HepG2 (cell line): ENCODE data around the gene PPY. TPM values are rescaled to one million over a fixed set of nuclear protein-coding genes. Genes with fewer than 3 reads are reported as not detected.

Experiments
- AKAP8 ChIP-seq: sonication (generic); formaldehyde crosslinking; IDR thresholded peaks from 2 replicates; pipeline ENCODE4 v1.5.1; 2020; ENCODE audit warnings: mild to moderate bottlenecking, missing genetic modification reagents
- ATF3 ChIP-seq: sonication (generic); formaldehyde crosslinking; IDR thresholded peaks from 2 replicates; pipeline ENCODE4 v1.4.0; 2020; ENCODE audit warnings: missing genetic modification reagents
- CC2D1A ChIP-seq: sonication (generic); formaldehyde crosslinking; IDR thresholded peaks from 2 replicates; pipeline ENCODE4 v1.8.1; 2023; ENCODE audit warnings: mild to moderate bottlenecking, missing genetic modification reagents
- DDIT3 ChIP-seq: sonication (generic); formaldehyde crosslinking; IDR thresholded peaks from 2 replicates; pipeline ENCODE4 v1.4.0; 2020; ENCODE audit warnings: mild to moderate bottlenecking, missing genetic modification reagents
- FOSL1 ChIP-seq: sonication (generic); formaldehyde crosslinking; IDR thresholded peaks from 2 replicates; pipeline ENCODE4 v1.9.0; 2021; ENCODE audit warnings: missing genetic modification reagents, borderline replicate concordance
- FOXC1 ChIP-seq: sonication (generic); formaldehyde crosslinking; IDR thresholded peaks from 2 replicates; pipeline ENCODE4 v1.8.0; 2022; ENCODE audit warnings: mild to moderate bottlenecking, missing genetic modification reagents, borderline replicate concordance
- GRHL1 ChIP-seq: sonication (generic); formaldehyde crosslinking; conservative IDR thresholded peaks from 2 replicates; pipeline ENCODE4 v1.8.0; 2022; ENCODE audit warnings: missing genetic modification reagents
- KAT8 ChIP-seq: IDR thresholded peaks from 2 replicates; pipeline ENCODE4 v1.6.1; 2016; ENCODE audit warnings: missing genetic modification reagents, missing compliant biosample characterization
- NFATC3 ChIP-seq: sonication (generic); formaldehyde crosslinking; IDR thresholded peaks from 2 replicates; pipeline ENCODE4 v1.5.1; 2020; ENCODE audit warnings: mild to moderate bottlenecking, missing genetic modification reagents
- NFKB2 ChIP-seq: sonication (generic); formaldehyde crosslinking; IDR thresholded peaks from 2 replicates; pipeline ENCODE4 v1.4.0; 2020; ENCODE audit warnings: missing genetic modification reagents, borderline replicate concordance
- RAD21 ChIP-seq: fragments of 450-650 bp; formaldehyde crosslinking; IDR thresholded peaks from 2 replicates; pipeline ENCODE4 v1.5.0; 2020; ENCODE audit warnings: mild to moderate bottlenecking
- RBM22 ChIP-seq: fragments of 200-400 bp; formaldehyde crosslinking; optimal IDR thresholded peaks from 2 replicates; pipeline ENCODE3; 2017; ENCODE audit warnings: mild to moderate bottlenecking, low read length, moderate library complexity
- TBX3 ChIP-seq: fragments of 450-650 bp; IDR thresholded peaks from 2 replicates; pipeline ENCODE4 v1.6.1; 2017; ENCODE audit warnings: antibody characterized with exemption, mild to moderate bottlenecking, inconsistent platforms, borderline replicate concordance
- TP53 ChIP-seq: sonication (generic); formaldehyde crosslinking; conservative IDR thresholded peaks from 2 replicates; pipeline ENCODE4 v1.4.0; 2020; ENCODE audit warnings: missing genetic modification reagents
- ZNF331 ChIP-seq: sonication (generic); formaldehyde crosslinking; IDR thresholded peaks from 2 replicates; pipeline ENCODE4 v1.4.0; 2020; ENCODE audit warnings: missing genetic modification reagents
- ZNF468 ChIP-seq: sonication (generic); formaldehyde crosslinking; IDR thresholded peaks from 2 replicates; pipeline ENCODE4 v1.8.0; 2022; ENCODE audit warnings: mild to moderate bottlenecking, moderate library complexity, missing genetic modification reagents
- ZNF501 ChIP-seq: sonication (generic); formaldehyde crosslinking; IDR thresholded peaks from 2 replicates; pipeline ENCODE4 v1.5.1; 2020; ENCODE audit warnings: mild to moderate bottlenecking, moderate library complexity, missing genetic modification reagents
- ZNF670 ChIP-seq: sonication (generic); formaldehyde crosslinking; IDR thresholded peaks from 2 replicates; pipeline ENCODE4 v1.8.0; 2022; ENCODE audit warnings: mild to moderate bottlenecking, missing genetic modification reagents, borderline replicate concordance
- ZNF775 ChIP-seq: sonication (generic); formaldehyde crosslinking; IDR thresholded peaks from 2 replicates; pipeline ENCODE4 v1.4.0; 2020; ENCODE audit warnings: missing genetic modification reagents, mild to moderate bottlenecking, moderate library complexity, borderline replicate concordance
- ZNF777 ChIP-seq: sonication (generic); formaldehyde crosslinking; IDR thresholded peaks from 2 replicates; pipeline ENCODE4 v1.4.0; 2020; ENCODE audit warnings: missing genetic modification reagents
- ZNF878 ChIP-seq: sonication (generic); formaldehyde crosslinking; IDR thresholded peaks from 2 replicates; pipeline ENCODE4 v1.8.1; 2023; ENCODE audit warnings: mild to moderate bottlenecking, missing genetic modification reagents, moderate library complexity
- polyA plus RNA-seq, 8 experiments: library from polyadenylated mRNA; depleted of rRNA in 3 of 8; stranded (reverse) in 7 of 8; unstranded in 1 of 8; fragments of >200 nt; fragmentation: Illumina TruSeq in 4 of 8; extraction: Trizol in 4 of 8; gene quantifications; 2 replicates each; pipeline versions ENCODE4 v1.2.1 to v1.2.3, GENCODE V29; 2011 to 2016; ENCODE audit warnings: low read depth in 4 of 8, missing spikeins in 1 of 8, mixed read lengths in 1 of 8; ENCODE audit not compliant: insufficient read depth in 1 of 8
- total RNA-seq, 5 experiments: library from RNA; depleted of rRNA; stranded (reverse); fragments of >200 nt; fragmentation: Illumina TruSeq; extraction: Trizol; gene quantifications; 2 replicates each; pipeline ENCODE4 v1.2.3, GENCODE V29; 2016; ENCODE audit warnings: low read depth in 1 of 5
- TF ChIP-seq, protein P1 (sequence below): sonication (generic); formaldehyde crosslinking; IDR thresholded peaks from 2 replicates; pipeline ENCODE4 v1.8.1; 2023; ENCODE audit warnings: mild to moderate bottlenecking, missing genetic modification reagents
- TF ChIP-seq, protein P2 (sequence below): sonication (generic); formaldehyde crosslinking; IDR thresholded peaks from 2 replicates; pipeline ENCODE4 v1.4.0; 2020; ENCODE audit warnings: mild to moderate bottlenecking, missing genetic modification reagents
- TF ChIP-seq, protein P3 (sequence below): sonication (generic); formaldehyde crosslinking; IDR thresholded peaks from 2 replicates; pipeline ENCODE4 v1.8.0; 2023; ENCODE audit warnings: mild to moderate bottlenecking, missing genetic modification reagents

Gene PPY
- total and polyA plus RNA-seq, 2 of the 13 experiments (the other 11 are each of a cell fraction or from before 2014, with no cell fraction given), result not detected

DNA sequence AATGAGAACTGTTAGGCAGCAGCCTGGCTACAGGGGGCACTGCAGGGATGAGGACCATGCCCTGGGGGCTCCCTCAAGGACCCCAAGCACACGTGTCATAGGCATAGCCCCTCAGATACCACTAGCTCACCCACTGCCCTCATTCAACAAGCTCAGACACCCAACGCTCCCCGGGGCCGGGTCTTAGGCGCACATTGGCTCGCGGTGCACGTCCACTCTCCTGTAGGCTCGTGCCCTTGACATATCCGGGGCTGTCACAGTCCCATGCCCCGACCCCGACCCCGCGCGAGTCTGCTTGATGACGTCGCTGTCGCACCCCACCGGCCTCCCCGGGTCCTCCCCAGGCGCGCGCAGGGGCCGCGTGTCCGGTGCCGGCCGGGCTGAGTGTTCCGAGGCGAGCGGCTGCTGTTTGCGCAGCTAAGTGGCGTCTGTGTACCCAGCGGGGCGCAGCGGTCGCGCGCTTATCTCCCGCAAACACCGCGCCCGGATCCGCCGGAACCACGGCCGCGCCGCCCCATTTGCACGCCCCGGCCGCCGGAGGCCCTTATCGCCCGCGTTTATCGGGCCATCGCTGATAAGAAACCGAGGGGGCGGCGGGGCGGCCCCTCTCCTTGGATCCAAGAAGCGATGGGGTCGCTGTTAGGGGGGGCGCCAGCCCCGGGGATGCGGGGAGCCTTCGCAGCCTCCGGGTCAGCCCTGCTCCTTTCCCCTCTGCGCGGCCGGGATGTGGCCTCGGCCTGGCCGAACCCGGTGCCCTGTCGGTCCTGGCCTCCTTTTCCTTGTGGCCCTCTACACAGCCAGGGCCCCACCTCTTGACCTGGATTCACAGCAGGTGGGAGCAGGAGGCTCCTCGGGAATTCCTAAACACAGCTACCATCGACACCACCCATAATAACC is 41.5 kb upstream of the PPY start (continued):
- TF ChIP-seq KAT8 (CRISPR knock-in tag), result no peak; the same call in 1 of the 2 replicates
- peak; percentile 10; the same call in 1 of the 2 replicates for TF ChIP-seq RAD21 (CRISPR knock-in tag)
- peak; percentile 91; the same call in 1 of the 2 replicates for TF ChIP-seq FOXC1 (CRISPR knock-in tag)
- peak; percentile 89 for TF ChIP-seq ZNF331 (CRISPR knock-in tag)
- TF ChIP-seq AKAP8, result peak; percentile 97
- no peak for TF ChIP-seq ZNF468
- no peak for TF ChIP-seq GRHL1 (CRISPR knock-in tag)
- peak; percentile 90; the same call in 1 of the 2 replicates for TF ChIP-seq TP53
- no peak; the same call in 1 of the 2 replicates for TF ChIP-seq FOSL1
- TF ChIP-seq NFKB2 (CRISPR knock-in tag), result peak; percentile 90; the same call in 1 of the 2 replicates
- TF ChIP-seq DDIT3 (CRISPR knock-in tag), result no peak
- peak; percentile 60 for TF ChIP-seq ATF3 (CRISPR knock-in tag)
- TF ChIP-seq ZNF777 (CRISPR knock-in tag), result peak; percentile 83
- TF ChIP-seq ZNF501, result peak; percentile 94
- TF ChIP-seq ZNF878 (CRISPR knock-in tag), result peak; percentile 96
- TF ChIP-seq, protein P1, sequence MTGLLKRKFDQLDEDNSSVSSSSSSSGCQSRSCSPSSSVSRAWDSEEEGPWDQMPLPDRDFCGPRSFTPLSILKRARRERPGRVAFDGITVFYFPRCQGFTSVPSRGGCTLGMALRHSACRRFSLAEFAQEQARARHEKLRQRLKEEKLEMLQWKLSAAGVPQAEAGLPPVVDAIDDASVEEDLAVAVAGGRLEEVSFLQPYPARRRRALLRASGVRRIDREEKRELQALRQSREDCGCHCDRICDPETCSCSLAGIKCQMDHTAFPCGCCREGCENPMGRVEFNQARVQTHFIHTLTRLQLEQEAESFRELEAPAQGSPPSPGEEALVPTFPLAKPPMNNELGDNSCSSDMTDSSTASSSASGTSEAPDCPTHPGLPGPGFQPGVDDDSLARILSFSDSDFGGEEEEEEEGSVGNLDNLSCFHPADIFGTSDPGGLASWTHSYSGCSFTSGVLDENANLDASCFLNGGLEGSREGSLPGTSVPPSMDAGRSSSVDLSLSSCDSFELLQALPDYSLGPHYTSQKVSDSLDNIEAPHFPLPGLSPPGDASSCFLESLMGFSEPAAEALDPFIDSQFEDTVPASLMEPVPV (CRISPR knock-in tag), result peak; percentile 92; the same call in 1 of the 2 replicates
- peak; percentile 82; the same call in 1 of the 2 replicates for TF ChIP-seq TBX3
- TF ChIP-seq, protein P2, sequence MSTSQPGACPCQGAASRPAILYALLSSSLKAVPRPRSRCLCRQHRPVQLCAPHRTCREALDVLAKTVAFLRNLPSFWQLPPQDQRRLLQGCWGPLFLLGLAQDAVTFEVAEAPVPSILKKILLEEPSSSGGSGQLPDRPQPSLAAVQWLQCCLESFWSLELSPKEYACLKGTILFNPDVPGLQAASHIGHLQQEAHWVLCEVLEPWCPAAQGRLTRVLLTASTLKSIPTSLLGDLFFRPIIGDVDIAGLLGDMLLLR, result peak; percentile 42
- TF ChIP-seq ZNF670 (CRISPR knock-in tag), result peak; percentile 95; the same call in 1 of the 2 replicates
- no peak for TF ChIP-seq NFATC3 (CRISPR knock-in tag)
- TF ChIP-seq, protein P3, sequence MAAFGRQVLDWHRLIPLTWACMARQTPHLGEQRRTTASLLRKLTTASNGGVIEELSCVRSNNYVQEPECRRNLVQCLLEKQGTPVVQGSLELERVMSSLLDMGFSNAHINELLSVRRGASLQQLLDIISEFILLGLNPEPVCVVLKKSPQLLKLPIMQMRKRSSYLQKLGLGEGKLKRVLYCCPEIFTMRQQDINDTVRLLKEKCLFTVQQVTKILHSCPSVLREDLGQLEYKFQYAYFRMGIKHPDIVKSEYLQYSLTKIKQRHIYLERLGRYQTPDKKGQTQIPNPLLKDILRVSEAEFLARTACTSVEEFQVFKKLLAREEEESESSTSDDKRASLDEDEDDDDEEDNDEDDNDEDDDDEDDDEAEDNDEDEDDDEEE (CRISPR knock-in tag), result peak; percentile 88; the same call in 1 of the 2 replicates
- peak; percentile 79; the same call in 1 of the 2 replicates for TF ChIP-seq CC2D1A
- TF ChIP-seq RBM22, result no peak
- TF ChIP-seq ZNF775, result no peak
